ENCODE measurements around the gene CDK19.
"Not testable (repeated sequence)": the region's sequence is repeated elsewhere in the genome, so short reads cannot be mapped to it uniquely, and the experiment has no call there.

CDK19 gene

GRCh38 chr6:110809792-110810191 lies 5.5 kb downstream of the CDK19 start:
- Histone ChIP-seq H3K9ac (ENCODE audit: insufficient read length) (no peak overlapping the region), H3K9me3 (ENCODE audit: low read depth, low read length) (peaks cover 4% of the 10 kb centered on the region; the same call in 1 of the 2 replicates), H3K36me3 (ENCODE audit: insufficient read depth, low read length) (peaks cover 6% of the 10 kb centered on the region; the same call in 1 of the 2 replicates), H3K27ac (no peak overlapping the region), H3K4me3 (no peak overlapping the region)
- no peak for DNase-seq (ENCODE audit: low read depth, low spot score)
- TF ChIP-seq FOXP2 (optimal IDR thresholded peaks at IDR 0.05; ENCODE audit: control extremely low read depth, extremely low read length, insufficient read depth) (no peak), POLR2AphosphoS5 (IDR thresholded peaks at IDR 0.05; ENCODE audit: borderline replicate concordance, low read depth, low read length) (no peak), EZH2 (IDR thresholded peaks at IDR 0.05) (no peak)

GRCh38 chr6:110802175-110802574 lies 13.1 kb downstream of the CDK19 start:
- not testable (repeated sequence) for H3K27ac ChIP-seq; DNase-seq (ENCODE audit: low read depth, low spot score); H3K4me3 ChIP-seq; H3K36me3 ChIP-seq (ENCODE audit: insufficient read depth, low read length); H3K9me3 ChIP-seq (ENCODE audit: low read depth, low read length); H3K9ac ChIP-seq (ENCODE audit: insufficient read length)

- Histone ChIP-seq H3K4me3 (no peak overlapping the region), H3K36me3 (ENCODE audit: insufficient read depth, low read length) (no peaks in the 10 kb centered on the region), H3K27ac (no peak overlapping the region), H3K9ac (ENCODE audit: insufficient read length) (no peak overlapping the region), H3K9me3 (ENCODE audit: low read depth, low read length) (no peaks in the 10 kb centered on the region; the same call in 1 of the 2 replicates)
- DNase-seq (ENCODE audit: low read depth, low spot score), result no peak
- TF ChIP-seq POLR2AphosphoS5 (IDR thresholded peaks at IDR 0.05; ENCODE audit: borderline replicate concordance, low read depth, low read length) (no peak), FOXP2 (optimal IDR thresholded peaks at IDR 0.05; ENCODE audit: control extremely low read depth, extremely low read length, insufficient read depth) (no peak), EZH2 (IDR thresholded peaks at IDR 0.05) (no peak)
These were observed 14.5 kb downstream of the CDK19 start for GRCh38 chr6:110800839-110801196.

- H3K9ac ChIP-seq (ENCODE audit: insufficient read length), result no peak overlapping the region
- H3K27ac ChIP-seq, result no peak overlapping the region
- H3K9me3 ChIP-seq (ENCODE audit: low read depth, low read length), result no peaks in the 10 kb centered on the region; the same call in 1 of the 2 replicates
- no peak for TF ChIP-seq EZH2 (IDR thresholded peaks at IDR 0.05)
- no peak for TF ChIP-seq FOXP2 (optimal IDR thresholded peaks at IDR 0.05; ENCODE audit: control extremely low read depth, extremely low read length, insufficient read depth)
- TF ChIP-seq POLR2AphosphoS5 (IDR thresholded peaks at IDR 0.05; ENCODE audit: borderline replicate concordance, low read depth, low read length), result no peak
- DNase-seq (ENCODE audit: low read depth, low spot score), result no peak
- no peak overlapping the region for H3K4me3 ChIP-seq
- H3K36me3 ChIP-seq (ENCODE audit: insufficient read depth, low read length), result no peaks in the 10 kb centered on the region
These were observed 15.0 kb downstream of the CDK19 start for GRCh38 chr6:110800196-110800838.

GRCh38 chr6:110799655-110800054 lies 15.6 kb downstream of the CDK19 start:
- H3K4me3 ChIP-seq, result no peak overlapping the region
- H3K9ac ChIP-seq (ENCODE audit: insufficient read length), result no peak overlapping the region
- no peak overlapping the region for H3K27ac ChIP-seq
- no peak for TF ChIP-seq EZH2 (IDR thresholded peaks at IDR 0.05)
- TF ChIP-seq FOXP2 (optimal IDR thresholded peaks at IDR 0.05; ENCODE audit: control extremely low read depth, extremely low read length, insufficient read depth), result no peak
- no peak for TF ChIP-seq POLR2AphosphoS5 (IDR thresholded peaks at IDR 0.05; ENCODE audit: borderline replicate concordance, low read depth, low read length)
- H3K36me3 ChIP-seq (ENCODE audit: insufficient read depth, low read length), result no peaks in the 10 kb centered on the region
- no peak for DNase-seq (ENCODE audit: low read depth, low spot score)
- H3K9me3 ChIP-seq (ENCODE audit: low read depth, low read length), result no peaks in the 10 kb centered on the region; the same call in 1 of the 2 replicates

- Histone ChIP-seq H3K4me3 (no peak overlapping the region), H3K9ac (ENCODE audit: insufficient read length) (no peak overlapping the region), H3K36me3 (ENCODE audit: insufficient read depth, low read length) (no peaks in the 10 kb centered on the region), H3K9me3 (ENCODE audit: low read depth, low read length) (no peaks in the 10 kb centered on the region; the same call in 1 of the 2 replicates), H3K27ac (no peak overlapping the region)
- DNase-seq (ENCODE audit: low read depth, low spot score), result no peak
- TF ChIP-seq FOXP2 (optimal IDR thresholded peaks at IDR 0.05; ENCODE audit: control extremely low read depth, extremely low read length, insufficient read depth) (no peak), POLR2AphosphoS5 (IDR thresholded peaks at IDR 0.05; ENCODE audit: borderline replicate concordance, low read depth, low read length) (no peak), EZH2 (IDR thresholded peaks at IDR 0.05) (no peak)
These were observed 16.1 kb downstream of the CDK19 start for GRCh38 chr6:110799189-110799588.

GRCh38 chr6:110795271-110795670 lies 20.0 kb downstream of the CDK19 start:
- TF ChIP-seq FOXP2 (optimal IDR thresholded peaks at IDR 0.05; ENCODE audit: control extremely low read depth, extremely low read length, insufficient read depth) (no peak), EZH2 (IDR thresholded peaks at IDR 0.05) (no peak), POLR2AphosphoS5 (IDR thresholded peaks at IDR 0.05; ENCODE audit: borderline replicate concordance, low read depth, low read length) (no peak)
- Histone ChIP-seq H3K36me3 (ENCODE audit: insufficient read depth, low read length) (no peaks in the 10 kb centered on the region), H3K9ac (ENCODE audit: insufficient read length) (no peak overlapping the region), H3K27ac (no peak overlapping the region), H3K9me3 (ENCODE audit: low read depth, low read length) (no peaks in the 10 kb centered on the region), H3K4me3 (no peak overlapping the region)
- DNase-seq (ENCODE audit: low read depth, low spot score), result no peak

- Histone ChIP-seq H3K9me3 (ENCODE audit: low read depth, low read length) (no peaks in the 10 kb centered on the region; the same call in 1 of the 2 replicates), H3K27ac (no peak overlapping the region), H3K4me3 (no peak overlapping the region), H3K36me3 (ENCODE audit: insufficient read depth, low read length) (no peaks in the 10 kb centered on the region), H3K9ac (ENCODE audit: insufficient read length) (no peak overlapping the region)
- TF ChIP-seq FOXP2 (optimal IDR thresholded peaks at IDR 0.05; ENCODE audit: control extremely low read depth, extremely low read length, insufficient read depth), result no peak
- no peak for TF ChIP-seq POLR2AphosphoS5 (IDR thresholded peaks at IDR 0.05; ENCODE audit: borderline replicate concordance, low read depth, low read length)
- TF ChIP-seq EZH2 (IDR thresholded peaks at IDR 0.05), result no peak
- no peak for DNase-seq (ENCODE audit: low read depth, low spot score)
These were observed 28.6 kb downstream of the CDK19 start for GRCh38 chr6:110786696-110787095.

GRCh38 chr6:110786271-110786670 lies 29.0 kb downstream of the CDK19 start:
- Histone ChIP-seq H3K9me3 (ENCODE audit: low read depth, low read length) (no peaks in the 10 kb centered on the region; the same call in 1 of the 2 replicates), H3K9ac (ENCODE audit: insufficient read length) (no peak overlapping the region), H3K27ac (no peak overlapping the region), H3K36me3 (ENCODE audit: insufficient read depth, low read length) (no peaks in the 10 kb centered on the region), H3K4me3 (no peak overlapping the region)
- no peak for DNase-seq (ENCODE audit: low read depth, low spot score)
- TF ChIP-seq EZH2 (IDR thresholded peaks at IDR 0.05) (no peak), POLR2AphosphoS5 (IDR thresholded peaks at IDR 0.05; ENCODE audit: borderline replicate concordance, low read depth, low read length) (no peak), FOXP2 (optimal IDR thresholded peaks at IDR 0.05; ENCODE audit: control extremely low read depth, extremely low read length, insufficient read depth) (no peak)

Data from SK-N-MC (cell line).